Left lung (tissue), 10 donors: ENCODE results near the gene ZNF664. TPM values are rescaled to one million over a fixed set of nuclear protein-coding genes. Genes with fewer than 3 reads are reported as not detected.

Experiments used
- ATAC-seq: fragments of 200-7000 bp; cut with Tn5 transposase; one replicate; pipeline ENCODE4 v1.9.1; 2020; ENCODE audit warnings: moderate library complexity
- DNase-seq, 4 donors: peaks; one replicate each; pipeline ENCODE4 v3.0.0-alpha.2; 2013 to 2020
- H3K27ac ChIP-seq, 2 donors: fragments of 200-600 bp; sonication (generic) in 1 of 2; one replicate each; pipeline versions ENCODE4 v1.5.0 to v1.8.0; 2020 to 2021
- H3K27me3 ChIP-seq, 2 donors: fragments of 200-600 bp; sonication (generic) in 1 of 2; one replicate each; pipeline versions ENCODE4 v1.5.0 to v1.8.0; 2020 to 2021
- H3K36me3 ChIP-seq, 2 donors: fragments of 200-600 bp; sonication (generic) in 1 of 2; one replicate each; pipeline versions ENCODE4 v1.5.0 to v1.8.0; 2020 to 2021
- H3K4me1 ChIP-seq, 2 donors: fragments of 200-600 bp; one replicate each; pipeline ENCODE4 v1.8.0; 2021
- H3K4me3 ChIP-seq, 2 donors: fragments of 200-600 bp; sonication (generic) in 1 of 2; one replicate each; pipeline versions ENCODE4 v1.5.0 to v1.8.0; 2020 to 2021; ENCODE audit warnings: mild to moderate bottlenecking in 1 of 2
- H3K9me3 ChIP-seq, 2 donors: fragments of 200-600 bp; sonication (generic) in 1 of 2; one replicate each; pipeline versions ENCODE4 v1.5.0 to v1.8.0; 2020 to 2021
- intact Hi-C, 2 donors: fragments of 100-400 bp; cut with DNase I; formaldehyde crosslinking; loops; one replicate each; pipeline versions ENCODE4 v1.11.2 to v1.14.2; 2022
- polyA plus RNA-seq, 6 donors: library from polyadenylated mRNA; unstranded; fragments of 120-200 nt; gene quantifications; one replicate each; pipeline ENCODE4 v1.2.1, GENCODE V29; 2013; ENCODE audit not compliant: insufficient read length in 6 of 6
- total RNA-seq, 2 donors: library from RNA; stranded (reverse); fragmentation: NEBNext Ultra II Directional; extraction: Animal tissue kit (Norgen Biotek cat#: 25700); gene quantifications; one replicate each; pipeline ENCODE4 v1.2.1, GENCODE V29; 2021
- TF ChIP-seq, protein P1 (sequence below), 2 donors: fragments of 200-600 bp; sonication (generic) in 1 of 2; IDR thresholded peaks; one replicate each; pipeline versions ENCODE4 v1.5.0 to v1.8.0; 2021; ENCODE audit warnings: antibody characterized with exemption in 2 of 2
- donor health status: DM: no; HTN: yes; CAD: no.
- donor health status: DM: no; HTN: no; CAD: no.

ZNF664 gene
- total and polyA plus RNA-seq, 8 donors: 85.8 to 169 (median 144) TPM

DNA sequence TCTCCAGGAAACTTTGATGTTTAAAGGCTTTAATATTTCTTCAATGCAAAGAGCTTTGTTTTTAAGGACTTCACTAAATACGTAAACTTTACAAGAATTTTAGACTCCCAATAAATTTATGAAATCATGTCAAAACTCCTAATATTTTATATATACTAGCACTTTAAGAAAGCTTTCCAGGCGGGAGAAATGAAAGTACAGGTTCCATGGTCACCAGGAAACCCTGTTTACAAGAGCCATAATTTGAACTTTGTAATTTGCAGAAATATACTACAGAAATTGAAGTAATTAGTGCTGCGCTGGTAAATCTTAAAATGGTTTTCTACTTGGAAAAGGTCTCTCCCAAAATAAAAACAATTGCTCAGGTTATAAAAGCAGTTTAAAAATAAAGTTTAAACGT lies 9.2 kb upstream of the ZNF664 start:
- Histone ChIP-seq H3K36me3 (no peaks in the 10 kb centered on the region), H3K27me3 (no peaks in the 10 kb centered on the region), H3K27ac (no peak overlapping the region), H3K4me1 (peaks cover 0 to 5% of the 10 kb centered on the region in 2 donors), H3K9me3 (no peaks in the 10 kb centered on the region), H3K4me3 (no peak overlapping the region)
- TF ChIP-seq, protein P1, sequence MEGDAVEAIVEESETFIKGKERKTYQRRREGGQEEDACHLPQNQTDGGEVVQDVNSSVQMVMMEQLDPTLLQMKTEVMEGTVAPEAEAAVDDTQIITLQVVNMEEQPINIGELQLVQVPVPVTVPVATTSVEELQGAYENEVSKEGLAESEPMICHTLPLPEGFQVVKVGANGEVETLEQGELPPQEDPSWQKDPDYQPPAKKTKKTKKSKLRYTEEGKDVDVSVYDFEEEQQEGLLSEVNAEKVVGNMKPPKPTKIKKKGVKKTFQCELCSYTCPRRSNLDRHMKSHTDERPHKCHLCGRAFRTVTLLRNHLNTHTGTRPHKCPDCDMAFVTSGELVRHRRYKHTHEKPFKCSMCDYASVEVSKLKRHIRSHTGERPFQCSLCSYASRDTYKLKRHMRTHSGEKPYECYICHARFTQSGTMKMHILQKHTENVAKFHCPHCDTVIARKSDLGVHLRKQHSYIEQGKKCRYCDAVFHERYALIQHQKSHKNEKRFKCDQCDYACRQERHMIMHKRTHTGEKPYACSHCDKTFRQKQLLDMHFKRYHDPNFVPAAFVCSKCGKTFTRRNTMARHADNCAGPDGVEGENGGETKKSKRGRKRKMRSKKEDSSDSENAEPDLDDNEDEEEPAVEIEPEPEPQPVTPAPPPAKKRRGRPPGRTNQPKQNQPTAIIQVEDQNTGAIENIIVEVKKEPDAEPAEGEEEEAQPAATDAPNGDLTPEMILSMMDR (IDR thresholded peaks at IDR 0.05): no peak
- ATAC-seq: no peak
- intact Hi-C loops: no loop called here
- DNase-seq: no peak

DNA sequence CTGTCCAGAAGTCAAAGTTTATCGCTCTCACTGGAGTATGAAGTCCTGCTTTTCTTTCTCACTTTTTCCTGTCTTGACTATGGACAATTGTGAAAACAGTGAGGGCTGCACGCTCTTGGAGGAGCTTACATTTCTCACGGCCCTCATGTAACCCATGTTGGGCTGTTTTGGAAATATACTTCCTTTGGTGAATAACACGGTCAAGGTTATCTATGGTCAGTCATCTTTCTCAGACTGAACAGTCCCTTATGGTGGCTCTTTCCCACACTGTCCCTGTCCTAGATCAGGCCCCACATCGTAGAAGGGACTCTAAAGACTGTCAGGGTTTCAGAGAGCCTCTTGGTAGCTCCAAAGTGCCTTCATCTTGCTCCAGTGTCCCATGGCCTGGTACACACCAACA lies 7.6 kb upstream of the ZNF664 start:
- DNase-seq: no peak
- no peak overlapping the region for H3K4me3 ChIP-seq
- H3K27ac ChIP-seq: no peak overlapping the region
- ATAC-seq: no peak
- peaks cover 0 to 5% of the 10 kb centered on the region in 2 donors for H3K4me1 ChIP-seq
- H3K36me3 ChIP-seq: no peaks in the 10 kb centered on the region
- H3K27me3 ChIP-seq: no peaks in the 10 kb centered on the region
- TF ChIP-seq, protein P1 (IDR thresholded peaks at IDR 0.05): no peak
- no peaks in the 10 kb centered on the region for H3K9me3 ChIP-seq
- intact Hi-C loops: no loop called here

DNA sequence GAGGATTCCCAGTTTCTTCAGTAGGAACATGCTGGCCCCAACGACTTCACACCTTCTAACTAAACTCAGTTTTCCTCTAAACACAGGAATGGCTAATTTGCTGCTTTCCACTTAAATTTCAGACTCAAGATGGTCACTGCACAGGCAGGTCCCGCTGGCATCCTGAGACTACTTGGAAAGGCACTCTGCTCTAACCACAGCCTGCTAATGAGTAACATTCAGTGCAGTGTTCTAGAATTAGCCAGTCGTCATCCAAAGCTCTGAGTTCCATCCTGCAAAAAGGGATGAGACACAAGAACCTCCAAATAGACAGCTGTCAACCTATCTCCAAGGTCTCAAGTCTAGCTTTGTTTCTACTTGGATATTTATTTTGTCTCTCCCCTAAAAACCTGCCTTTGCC lies 6.4 kb upstream of the ZNF664 start:
- ATAC-seq: peak; percentile 38
- peaks cover 11 to 13% of the 10 kb centered on the region in 2 donors for H3K4me1 ChIP-seq
- H3K9me3 ChIP-seq: no peaks in the 10 kb centered on the region
- intact Hi-C loops: no loop called here
- H3K27ac ChIP-seq: no peak overlapping the region
- no peaks in the 10 kb centered on the region for H3K27me3 ChIP-seq
- H3K4me3 ChIP-seq: no peak overlapping the region
- TF ChIP-seq, protein P1 (IDR thresholded peaks at IDR 0.05): no peak
- no peak for DNase-seq
- no peaks in the 10 kb centered on the region for H3K36me3 ChIP-seq

DNA sequence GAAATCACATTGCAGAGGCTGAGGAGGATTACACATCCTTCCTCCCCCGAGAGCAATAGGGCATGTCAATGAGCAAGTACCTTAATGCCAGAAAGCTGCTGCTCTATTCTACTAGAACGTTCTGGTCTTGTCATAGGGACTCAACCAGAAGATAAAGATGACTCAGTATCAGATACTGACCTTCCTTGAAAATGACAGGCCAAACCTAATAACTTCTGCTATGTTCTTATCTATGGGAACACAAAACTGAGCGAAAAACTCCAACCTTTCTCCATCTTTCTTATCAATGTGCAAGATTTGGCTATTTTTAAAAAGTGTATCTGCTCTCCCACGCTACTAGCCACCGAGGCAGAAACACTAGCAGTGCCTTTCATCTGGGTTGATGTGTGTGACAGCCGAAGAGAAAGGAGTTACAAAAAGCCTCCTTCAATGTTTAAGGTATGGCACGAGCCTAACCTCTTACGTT lies 5.9 kb upstream of the ZNF664 start:
- intact Hi-C loops: no loop called here
- Histone ChIP-seq H3K4me1 (peaks cover 9 to 16% of the 10 kb centered on the region in 2 donors), H3K36me3 (no peaks in the 10 kb centered on the region), H3K9me3 (no peaks in the 10 kb centered on the region), H3K4me3 (no peak overlapping the region), H3K27me3 (peaks cover 0 to 4% of the 10 kb centered on the region in 2 donors), H3K27ac (no peak overlapping the region)
- TF ChIP-seq, protein P1 (IDR thresholded peaks at IDR 0.05): no peak
- no peak for ATAC-seq
- no peak for DNase-seq

DNA sequence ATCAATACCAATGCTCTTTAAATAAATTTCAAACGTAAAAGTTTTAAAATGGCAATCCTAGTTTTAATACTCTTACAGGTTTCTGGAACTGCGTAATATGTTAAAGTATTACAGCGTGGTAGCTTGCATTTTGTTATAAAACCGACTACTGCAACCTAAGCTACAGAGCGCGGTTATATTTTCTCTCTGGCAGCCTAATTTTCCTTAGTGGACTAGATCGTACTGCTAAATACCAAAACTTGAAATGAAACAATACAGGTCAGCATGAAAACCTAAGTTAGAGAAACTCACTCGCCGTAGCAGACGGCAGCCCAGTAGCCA lies 1.6 kb upstream of the ZNF664 start:
- H3K27ac ChIP-seq: peak overlapping the region; percentile 87 to 95
- TF ChIP-seq, protein P1 (IDR thresholded peaks at IDR 0.05): no peak
- intact Hi-C loops: no loop called here
- H3K4me3 ChIP-seq: peak overlapping the region; percentile 85 to 86
- no peaks in the 10 kb centered on the region for H3K9me3 ChIP-seq
- peaks cover 0 to 2% of the 10 kb centered on the region in 2 donors for H3K36me3 ChIP-seq
- no peak for ATAC-seq
- H3K27me3 ChIP-seq: peaks cover 0 to 17% of the 10 kb centered on the region in 2 donors
- H3K4me1 ChIP-seq: peaks cover 12 to 30% of the 10 kb centered on the region in 2 donors
- DNase-seq: no peak
